Liver (tissue), 3 donors: ENCODE measurements around the gene WHRN.

ENCODE experiments used
- NR2F2 ChIP-seq: IDR thresholded peaks from 2 replicates; pipeline ENCODE4 v1.6.1; 2016; ENCODE audit warnings: antibody characterized with exemption
- YY1 ChIP-seq: IDR thresholded peaks from 2 replicates; pipeline ENCODE4 v1.6.1; 2016; ENCODE audit warnings: antibody characterized with exemption, mild to moderate bottlenecking
- TF ChIP-seq, protein P1 (sequence below): fragments of 150-350 bp; IDR thresholded peaks from 2 replicates; pipeline ENCODE4 v1.5.1; 2017; ENCODE audit warnings: improper control_type of control experiment, low read depth, low read length; ENCODE audit not compliant: missing input control
- TF ChIP-seq, protein P2 (sequence below): IDR thresholded peaks from 2 replicates; pipeline ENCODE4 v1.6.1; 2016; ENCODE audit warnings: antibody characterized with exemption, mild to moderate bottlenecking
- TF ChIP-seq, protein P3 (sequence below): IDR thresholded peaks from 2 replicates; pipeline ENCODE4 v1.6.1; 2016; ENCODE audit warnings: antibody characterized with exemption
- donor health status: healthy.
- donor health status: healthy.

DNA sequence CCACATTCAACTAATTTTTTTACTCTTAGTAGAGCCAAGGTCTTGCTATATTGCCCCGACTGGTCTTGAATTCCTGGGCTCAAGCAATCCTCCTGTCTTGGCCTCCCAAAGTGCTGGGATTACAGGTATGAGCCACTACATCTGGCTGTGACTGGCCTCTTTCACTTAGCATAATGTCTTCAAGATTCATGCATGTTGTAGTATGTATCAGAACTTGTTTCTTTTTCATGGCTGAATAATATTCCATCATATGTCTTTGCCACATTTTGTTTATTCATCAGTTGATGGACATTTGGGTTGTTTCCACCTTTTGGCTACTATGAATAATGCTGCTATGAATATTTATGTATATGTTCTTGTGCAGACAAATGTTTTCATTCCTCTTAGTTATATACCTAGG lies 12.8 kb upstream of the WHRN start:
- TF ChIP-seq, protein P1, sequence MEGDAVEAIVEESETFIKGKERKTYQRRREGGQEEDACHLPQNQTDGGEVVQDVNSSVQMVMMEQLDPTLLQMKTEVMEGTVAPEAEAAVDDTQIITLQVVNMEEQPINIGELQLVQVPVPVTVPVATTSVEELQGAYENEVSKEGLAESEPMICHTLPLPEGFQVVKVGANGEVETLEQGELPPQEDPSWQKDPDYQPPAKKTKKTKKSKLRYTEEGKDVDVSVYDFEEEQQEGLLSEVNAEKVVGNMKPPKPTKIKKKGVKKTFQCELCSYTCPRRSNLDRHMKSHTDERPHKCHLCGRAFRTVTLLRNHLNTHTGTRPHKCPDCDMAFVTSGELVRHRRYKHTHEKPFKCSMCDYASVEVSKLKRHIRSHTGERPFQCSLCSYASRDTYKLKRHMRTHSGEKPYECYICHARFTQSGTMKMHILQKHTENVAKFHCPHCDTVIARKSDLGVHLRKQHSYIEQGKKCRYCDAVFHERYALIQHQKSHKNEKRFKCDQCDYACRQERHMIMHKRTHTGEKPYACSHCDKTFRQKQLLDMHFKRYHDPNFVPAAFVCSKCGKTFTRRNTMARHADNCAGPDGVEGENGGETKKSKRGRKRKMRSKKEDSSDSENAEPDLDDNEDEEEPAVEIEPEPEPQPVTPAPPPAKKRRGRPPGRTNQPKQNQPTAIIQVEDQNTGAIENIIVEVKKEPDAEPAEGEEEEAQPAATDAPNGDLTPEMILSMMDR: no peak
- no peak for TF ChIP-seq NR2F2
- TF ChIP-seq, protein P2, sequence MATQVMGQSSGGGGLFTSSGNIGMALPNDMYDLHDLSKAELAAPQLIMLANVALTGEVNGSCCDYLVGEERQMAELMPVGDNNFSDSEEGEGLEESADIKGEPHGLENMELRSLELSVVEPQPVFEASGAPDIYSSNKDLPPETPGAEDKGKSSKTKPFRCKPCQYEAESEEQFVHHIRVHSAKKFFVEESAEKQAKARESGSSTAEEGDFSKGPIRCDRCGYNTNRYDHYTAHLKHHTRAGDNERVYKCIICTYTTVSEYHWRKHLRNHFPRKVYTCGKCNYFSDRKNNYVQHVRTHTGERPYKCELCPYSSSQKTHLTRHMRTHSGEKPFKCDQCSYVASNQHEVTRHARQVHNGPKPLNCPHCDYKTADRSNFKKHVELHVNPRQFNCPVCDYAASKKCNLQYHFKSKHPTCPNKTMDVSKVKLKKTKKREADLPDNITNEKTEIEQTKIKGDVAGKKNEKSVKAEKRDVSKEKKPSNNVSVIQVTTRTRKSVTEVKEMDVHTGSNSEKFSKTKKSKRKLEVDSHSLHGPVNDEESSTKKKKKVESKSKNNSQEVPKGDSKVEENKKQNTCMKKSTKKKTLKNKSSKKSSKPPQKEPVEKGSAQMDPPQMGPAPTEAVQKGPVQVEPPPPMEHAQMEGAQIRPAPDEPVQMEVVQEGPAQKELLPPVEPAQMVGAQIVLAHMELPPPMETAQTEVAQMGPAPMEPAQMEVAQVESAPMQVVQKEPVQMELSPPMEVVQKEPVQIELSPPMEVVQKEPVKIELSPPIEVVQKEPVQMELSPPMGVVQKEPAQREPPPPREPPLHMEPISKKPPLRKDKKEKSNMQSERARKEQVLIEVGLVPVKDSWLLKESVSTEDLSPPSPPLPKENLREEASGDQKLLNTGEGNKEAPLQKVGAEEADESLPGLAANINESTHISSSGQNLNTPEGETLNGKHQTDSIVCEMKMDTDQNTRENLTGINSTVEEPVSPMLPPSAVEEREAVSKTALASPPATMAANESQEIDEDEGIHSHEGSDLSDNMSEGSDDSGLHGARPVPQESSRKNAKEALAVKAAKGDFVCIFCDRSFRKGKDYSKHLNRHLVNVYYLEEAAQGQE: no peak
- no peak for TF ChIP-seq YY1
- TF ChIP-seq, protein P3, sequence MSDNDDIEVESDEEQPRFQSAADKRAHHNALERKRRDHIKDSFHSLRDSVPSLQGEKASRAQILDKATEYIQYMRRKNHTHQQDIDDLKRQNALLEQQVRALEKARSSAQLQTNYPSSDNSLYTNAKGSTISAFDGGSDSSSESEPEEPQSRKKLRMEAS: no peak
